IPS-NIHi7 (cell line): ENCODE measurements around the gene CZIB.
"Not testable (repeated sequence)": the region's sequence is repeated elsewhere in the genome, so short reads cannot be mapped to it uniquely, and the experiment has no call there.

Experiments
- DNase-seq: peaks from one replicate; pipeline ENCODE4 v3.0.0; 2012; ENCODE audit warnings: mixed read lengths; ENCODE audit errors: extremely low spot score

The CZIB gene

DNA sequence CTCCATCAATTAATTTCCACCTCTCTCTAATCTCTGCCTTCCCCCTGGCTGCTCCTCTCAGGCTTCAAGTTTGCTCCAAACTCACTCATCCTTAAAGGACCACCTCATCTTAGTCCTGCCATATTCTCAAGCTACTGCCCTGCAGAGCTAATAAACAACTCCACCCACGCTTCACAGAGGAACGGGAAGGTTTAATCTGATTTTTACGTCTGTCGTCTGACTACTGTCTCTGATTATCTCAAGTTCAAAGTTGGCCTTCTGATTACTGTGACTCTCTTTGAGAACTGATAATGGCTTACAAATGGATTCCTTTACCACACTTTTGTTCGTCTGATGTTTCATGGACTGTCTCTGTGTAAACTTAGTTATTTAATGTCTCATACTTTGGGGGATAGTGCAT, 31.4 kb downstream of the CZIB start:
- DNase-seq, result no peak

DNA sequence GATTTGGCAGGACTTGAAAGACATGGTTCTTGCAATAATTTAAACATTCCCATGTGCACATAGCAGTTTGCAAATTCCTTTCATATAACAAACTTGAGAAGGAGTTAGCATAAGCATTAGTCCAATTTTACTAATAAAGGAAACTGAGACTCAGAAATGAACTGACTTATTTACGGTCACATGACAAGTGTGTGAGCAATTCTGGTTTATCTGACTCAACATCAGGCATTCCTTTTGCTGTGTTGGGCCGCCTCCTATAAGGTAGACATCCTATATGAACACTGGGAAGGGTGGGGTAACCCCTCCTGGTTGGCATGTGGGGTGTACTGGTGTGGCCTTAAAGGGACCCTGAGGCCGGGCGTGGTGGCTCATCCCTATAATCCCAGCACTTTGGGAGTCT, 32.3 kb downstream of the CZIB start:
- DNase-seq, result no peak

DNA sequence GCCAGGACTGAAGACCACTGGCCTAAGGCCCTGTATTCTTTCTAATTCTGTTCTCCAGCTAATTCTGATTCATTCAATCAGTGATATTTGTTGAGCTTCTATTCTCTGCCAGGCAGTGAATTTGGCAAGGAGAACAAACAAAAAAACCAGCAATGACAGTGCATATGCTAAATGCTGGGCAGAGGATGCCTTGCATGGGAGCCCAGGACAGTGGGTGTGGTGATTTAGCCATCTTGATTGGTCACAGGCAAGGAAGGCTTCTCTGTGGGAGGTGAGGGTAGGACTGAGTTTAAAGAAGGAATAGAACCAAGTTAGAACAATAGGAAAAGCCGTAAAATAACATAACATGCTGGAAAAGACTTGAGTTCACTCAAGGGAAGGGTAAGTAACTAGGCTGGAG, 33.0 kb downstream of the CZIB start:
- DNase-seq, result no peak

GRCh38 chr1:53186533-53186932, 33.9 kb downstream of the CZIB start:
- no peak for DNase-seq

DNA sequence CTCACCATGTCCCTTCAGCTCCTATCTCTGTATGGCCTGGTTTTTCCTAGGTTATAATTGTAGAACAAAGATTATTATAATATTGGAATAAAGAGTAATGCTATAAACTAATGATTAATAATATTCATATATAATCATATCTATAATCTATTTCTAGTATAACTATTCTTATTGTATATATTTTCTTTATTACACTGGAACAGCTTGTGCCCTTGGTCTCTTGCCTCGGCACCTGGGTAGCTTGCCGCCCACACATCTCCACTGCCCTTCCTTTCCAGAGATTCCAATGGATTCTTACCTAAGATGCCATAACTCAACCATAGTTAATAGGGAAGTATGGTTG, 34.5 kb downstream of the CZIB start:
- not testable (repeated sequence) for DNase-seq

GRCh38 chr1:53183095-53183990, 37.1 kb downstream of the CZIB start:
- no peak for DNase-seq

DNA sequence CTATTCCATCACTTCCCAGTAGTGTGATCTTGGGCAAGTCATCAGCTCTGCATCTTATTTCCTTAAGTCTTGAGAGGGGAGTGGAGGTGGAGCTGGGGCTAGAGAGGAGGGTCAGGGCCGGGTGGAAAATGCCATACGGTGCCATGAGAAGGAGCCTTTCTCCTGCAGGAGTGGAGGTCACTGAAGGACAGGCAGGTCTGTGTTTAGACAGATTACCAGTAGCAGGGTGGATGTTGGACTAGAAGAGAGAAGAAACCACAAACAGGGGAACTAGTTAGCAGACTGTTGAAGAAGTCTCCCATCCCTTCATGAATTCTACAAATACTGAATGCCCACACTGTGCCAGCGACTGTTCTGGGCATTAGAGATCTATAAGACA, 37.7 kb downstream of the CZIB start:
- no peak for DNase-seq

GRCh38 chr1:53182111-53182593, 38.3 kb downstream of the CZIB start:
- peak; percentile 79 for DNase-seq

DNA sequence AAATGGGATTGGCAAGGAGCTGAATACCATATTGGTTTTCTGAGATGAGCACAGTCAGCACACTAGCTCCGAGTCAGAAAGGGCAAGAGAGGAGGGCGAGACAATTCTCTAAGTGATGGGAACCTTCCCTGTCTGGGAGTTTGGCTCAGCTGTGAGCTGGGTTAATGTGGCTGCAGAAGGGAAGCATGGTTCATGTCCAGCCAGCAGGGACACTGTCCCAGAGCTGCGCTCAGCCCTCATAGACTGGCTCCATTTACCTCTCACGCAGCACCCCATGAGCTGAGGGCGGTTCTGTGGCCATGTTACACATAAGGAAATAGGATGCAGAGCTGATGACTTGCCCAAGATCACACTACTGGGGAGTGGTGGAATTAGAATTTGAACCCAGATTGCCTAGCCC, 39.5 kb downstream of the CZIB start:
- no peak for DNase-seq

- DNase-seq, result no peak
Measured at GRCh38 chr1:53180226-53180625, 40.2 kb downstream of the CZIB start.

DNA sequence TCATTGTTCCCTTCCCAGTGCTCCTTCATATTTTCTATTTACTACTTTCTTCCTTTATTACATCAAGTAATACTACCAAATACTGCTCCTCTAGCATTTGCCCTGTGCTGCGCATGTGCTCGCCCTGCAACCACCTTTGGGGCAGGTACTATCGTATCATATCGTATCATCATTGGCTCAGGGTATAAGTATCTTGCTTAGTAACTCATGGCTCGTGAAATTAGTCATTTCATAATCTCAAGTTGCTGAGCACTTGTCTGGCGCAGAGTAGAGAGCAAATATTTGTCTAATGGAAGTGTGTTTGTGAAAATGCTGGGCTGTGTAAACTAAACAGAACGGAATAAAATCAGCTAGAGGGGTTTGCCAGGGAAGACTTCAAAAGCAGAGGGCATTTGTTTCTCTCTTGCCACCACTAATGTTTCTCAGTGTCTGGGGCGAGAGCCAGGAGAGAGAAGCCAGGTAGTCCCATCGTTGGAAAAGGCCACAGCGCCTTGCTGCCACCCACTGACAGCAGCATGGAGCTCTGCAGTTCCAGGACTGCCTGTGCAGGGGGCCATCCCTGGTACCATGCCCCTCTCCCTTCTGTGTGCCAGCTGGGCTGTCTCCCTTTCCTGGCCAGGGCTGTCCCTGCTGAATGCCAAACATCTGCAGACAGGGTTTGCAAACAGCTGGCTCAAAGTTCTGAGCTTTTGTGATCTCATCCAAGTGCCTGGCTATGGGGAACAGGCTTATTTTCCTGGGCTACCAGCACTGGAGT, 43.8 kb downstream of the CZIB start:
- no peak for DNase-seq

DNA sequence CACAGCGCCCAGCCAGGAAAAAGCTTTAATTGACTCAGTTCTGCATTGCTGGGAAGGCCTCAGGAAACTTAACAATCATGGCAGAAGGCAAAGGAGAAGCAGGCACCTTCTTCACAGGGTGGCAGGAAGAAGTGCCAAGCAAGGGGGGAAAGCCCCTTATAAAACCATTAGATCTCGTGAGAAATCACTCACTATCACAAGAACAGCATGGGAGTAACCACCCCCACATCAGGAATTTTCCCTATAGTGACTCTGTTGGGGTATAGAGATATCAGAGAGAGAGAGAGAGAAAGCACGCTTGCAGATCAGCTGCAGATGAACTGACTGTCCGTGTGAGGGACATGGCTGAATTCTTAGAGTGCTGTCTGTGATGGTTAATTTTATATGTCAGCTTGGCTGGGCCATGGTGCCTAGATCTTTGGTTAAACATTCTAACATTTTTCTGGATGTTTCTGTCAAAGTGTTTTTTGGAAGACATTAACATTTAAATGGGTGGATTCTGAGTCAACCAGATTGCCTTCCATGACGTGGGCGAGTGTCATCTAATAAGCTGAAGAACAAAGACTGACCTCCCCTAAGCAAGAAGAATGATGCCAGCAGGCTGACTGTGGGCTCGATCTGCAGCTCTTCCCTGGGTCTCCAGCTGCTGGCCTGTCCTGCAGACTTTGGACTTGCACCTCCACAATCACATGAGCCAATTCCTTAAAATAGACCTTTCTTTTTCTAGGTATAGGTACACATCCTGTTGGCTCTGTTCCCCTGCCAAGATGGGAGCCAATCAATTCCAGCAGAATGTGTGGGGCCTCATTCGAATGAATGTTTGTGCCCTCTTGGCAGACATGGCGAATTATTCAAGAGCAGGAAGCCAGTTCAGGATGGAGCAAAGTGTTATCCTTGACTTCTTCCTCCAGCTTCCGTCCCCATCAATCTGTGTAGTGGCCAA, 45.2 kb downstream of the CZIB start:
- DNase-seq, result no peak

GRCh38 chr1:53172426-53173128, 47.9 kb downstream of the CZIB start:
- DNase-seq, result peak; percentile 44

DNA sequence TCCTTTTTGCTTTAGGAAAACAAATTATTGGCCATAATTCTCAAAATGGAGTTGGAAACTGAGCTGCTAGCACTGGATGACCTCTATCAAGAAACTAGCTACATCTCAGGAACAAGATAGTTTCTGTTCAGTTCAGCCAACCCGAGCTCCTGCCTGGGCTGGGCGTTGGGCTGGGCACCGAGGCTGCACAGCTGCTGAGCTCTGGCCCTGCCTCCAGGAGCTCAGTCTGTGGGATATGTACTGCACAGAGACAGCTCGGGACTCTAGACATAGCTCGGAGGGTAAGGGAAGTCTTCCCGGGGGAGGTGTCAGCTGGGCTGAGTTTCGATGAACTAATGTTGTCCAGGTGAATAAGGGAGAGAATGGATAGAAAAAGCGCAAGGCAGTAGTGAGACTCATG, 53.5 kb downstream of the CZIB start:
- DNase-seq, result no peak

GRCh38 chr1:53166366-53166765, 54.1 kb downstream of the CZIB start:
- no peak for DNase-seq

GRCh38 chr1:53165408-53165961, 54.9 kb downstream of the CZIB start:
- DNase-seq, result no peak
